GM06990 (cell line): ENCODE data around the gene ISM2.

Source experiments
- DNase-seq: peaks from one replicate; pipeline ENCODE4 v3.0.0-alpha.2; 2011; ENCODE audit not compliant: insufficient read length; ENCODE audit errors: extremely low read depth
- H3K27me3 ChIP-seq: replicated peaks from 2 replicates; pipeline ENCODE4 v1.6.0; 2011; ENCODE audit warnings: low read length; ENCODE audit not compliant: control insufficient read depth, insufficient read depth
- H3K36me3 ChIP-seq: 2 replicates; pipeline ENCODE4 v1.5.1; 2011; ENCODE audit warnings: low read length; ENCODE audit not compliant: control insufficient read depth, insufficient read depth
- H3K4me3 ChIP-seq: replicated peaks from 2 replicates; pipeline ENCODE4 v1.5.1; 2011; ENCODE audit warnings: low read depth, mild to moderate bottlenecking, control low read depth, low read length
- CTCF ChIP-seq: IDR thresholded peaks from 2 replicates; pipeline ENCODE4 v1.5.1; 2011; ENCODE audit warnings: low read length, control low read depth, mild to moderate bottlenecking, inconsistent platforms; ENCODE audit not compliant: insufficient read depth, poor library complexity, severe bottlenecking

The ISM2 gene

GRCh38 chr14:77470224-77470870, 28.3 kb downstream of the ISM2 start:
- H3K27me3 ChIP-seq = no peaks in the 10 kb centered on the region
- DNase-seq = no peak
- TF ChIP-seq CTCF = no peak
- no peak overlapping the region for H3K4me3 ChIP-seq
- H3K36me3 ChIP-seq = peaks cover 8% of the 10 kb centered on the region

GRCh38 chr14:77469539-77469938, 29.1 kb downstream of the ISM2 start:
- H3K36me3 ChIP-seq = peaks cover 12% of the 10 kb centered on the region
- TF ChIP-seq CTCF = no peak
- no peak overlapping the region for H3K4me3 ChIP-seq
- DNase-seq = no peak
- H3K27me3 ChIP-seq = no peaks in the 10 kb centered on the region

GRCh38 chr14:77469067-77469505, 29.5 kb downstream of the ISM2 start:
- peaks cover 13% of the 10 kb centered on the region for H3K36me3 ChIP-seq
- no peak overlapping the region for H3K4me3 ChIP-seq
- DNase-seq = no peak
- TF ChIP-seq CTCF = no peak
- H3K27me3 ChIP-seq = no peaks in the 10 kb centered on the region

GRCh38 chr14:77467801-77468200, 30.8 kb downstream of the ISM2 start:
- TF ChIP-seq CTCF = no peak
- peaks cover 17% of the 10 kb centered on the region for H3K36me3 ChIP-seq
- DNase-seq = no peak
- no peaks in the 10 kb centered on the region for H3K27me3 ChIP-seq
- no peak overlapping the region for H3K4me3 ChIP-seq

GRCh38 chr14:77459072-77459723, 39.4 kb downstream of the ISM2 start:
- Histone ChIP-seq H3K27me3 (no peaks in the 10 kb centered on the region), H3K36me3 (peaks cover 22% of the 10 kb centered on the region), H3K4me3 (peak overlapping the region; percentile 100)
- peak; percentile 30 for DNase-seq
- TF ChIP-seq CTCF = peak; percentile 72
